WTC11 (cell line): ENCODE measurements around the gene RAPSN. TPM values are rescaled to one million over a fixed set of nuclear protein-coding genes. Genes with fewer than 3 reads are reported as not detected.

Experiments used
- ATAC-seq: fragments of 200-7000 bp; cut with Tn5 transposase; 2 replicates; pipeline ENCODE4 v1.10.0; 2021; ENCODE audit warnings: mild to moderate bottlenecking, moderate library complexity
- CTCF ChIA-PET: fragments of 300-600 bp; sonication (Branson Sonifier 250); formaldehyde crosslinking; loops from one replicate; lab custom pipeline; 2021; ENCODE audit warnings: antibody characterized with exemption; lab: Charles Lee
- POLR2A ChIA-PET: fragments of 350-600 bp; sonication (Branson Sonifier 250); formaldehyde crosslinking; loops from one replicate; lab custom pipeline; 2021; ENCODE audit warnings: antibody characterized with exemption; lab: Charles Lee
- DNase-seq: peaks from one replicate; pipeline ENCODE4 v3.0.0; 2021; ENCODE audit warnings: low spot score
- H3K27ac Mint-ChIP-seq: 2 replicates; pipeline ENCODE4 v1.8.0; 2021; ENCODE audit warnings: mixed read lengths
- H3K27me3 Mint-ChIP-seq: 2 replicates; pipeline ENCODE4 v1.8.0; 2021; ENCODE audit warnings: low read depth, mild to moderate bottlenecking, moderate library complexity, mixed read lengths
- H3K36me3 Mint-ChIP-seq: 2 replicates; pipeline ENCODE4 v1.8.0; 2021; ENCODE audit warnings: mixed read lengths
- H3K4me1 Mint-ChIP-seq: 2 replicates; pipeline ENCODE4 v1.8.0; 2022; ENCODE audit warnings: mixed read lengths
- H3K4me3 Mint-ChIP-seq: 2 replicates; pipeline ENCODE4 v1.8.0; 2021; ENCODE audit warnings: mild to moderate bottlenecking, moderate library complexity, mixed read lengths
- H3K9me3 Mint-ChIP-seq: 2 replicates; pipeline ENCODE4 v1.8.0; 2021; ENCODE audit warnings: mixed read lengths
- CREM ChIP-seq: sonication (generic); formaldehyde crosslinking; IDR thresholded peaks from 2 replicates; pipeline ENCODE4 v1.8.1; 2022; ENCODE audit warnings: mild to moderate bottlenecking, missing genetic modification reagents, moderate library complexity
- ELF4 ChIP-seq: sonication (generic); formaldehyde crosslinking; IDR thresholded peaks from 2 replicates; pipeline ENCODE4 v1.8.1; 2022; ENCODE audit warnings: low read depth, mild to moderate bottlenecking, moderate library complexity, missing genetic modification reagents
- EMX1 ChIP-seq: fragments of 250-450 bp; sonication (Bioruptor Pico); IDR thresholded peaks from 2 replicates; pipeline ENCODE4 v1.8.0; 2021; ENCODE audit warnings: mild to moderate bottlenecking
- ESRRA ChIP-seq: sonication (generic); formaldehyde crosslinking; IDR thresholded peaks from 2 replicates; pipeline ENCODE4 v1.8.1; 2022; ENCODE audit warnings: mild to moderate bottlenecking, missing genetic modification reagents, borderline replicate concordance
- HMGA2 ChIP-seq: fragments of 250-450 bp; sonication (Bioruptor Pico); IDR thresholded peaks from 2 replicates; pipeline ENCODE4 v1.4.0; 2021; ENCODE audit warnings: mild to moderate bottlenecking, moderate library complexity
- IRF2 ChIP-seq: sonication (generic); formaldehyde crosslinking; IDR thresholded peaks from 2 replicates; pipeline ENCODE4 v1.8.0; 2022; ENCODE audit warnings: low read depth, missing genetic modification reagents, borderline replicate concordance
- NR1H2 ChIP-seq: sonication (generic); formaldehyde crosslinking; IDR thresholded peaks from 2 replicates; pipeline ENCODE4 v1.9.0; 2021; ENCODE audit warnings: mild to moderate bottlenecking, moderate library complexity, missing genetic modification reagents
- NR2C2 ChIP-seq: sonication (generic); formaldehyde crosslinking; IDR thresholded peaks from 2 replicates; pipeline ENCODE4 v1.8.0; 2022; ENCODE audit warnings: mild to moderate bottlenecking, missing genetic modification reagents
- RELA ChIP-seq: sonication (generic); formaldehyde crosslinking; IDR thresholded peaks from 2 replicates; pipeline ENCODE4 v1.8.1; 2022; ENCODE audit warnings: missing genetic modification reagents, mild to moderate bottlenecking, borderline replicate concordance
- SMAD4 ChIP-seq: sonication (generic); formaldehyde crosslinking; IDR thresholded peaks from 2 replicates; pipeline ENCODE4 v1.8.0; 2022; ENCODE audit warnings: mild to moderate bottlenecking, missing genetic modification reagents
- TP53 ChIP-seq: sonication (generic); formaldehyde crosslinking; IDR thresholded peaks from 2 replicates; pipeline ENCODE4 v1.8.1; 2023; ENCODE audit warnings: mild to moderate bottlenecking, missing genetic modification reagents
- ZNF219 ChIP-seq: sonication (generic); formaldehyde crosslinking; IDR thresholded peaks from 2 replicates; pipeline ENCODE4 v1.8.0; 2023; ENCODE audit warnings: missing genetic modification reagents, mild to moderate bottlenecking, borderline replicate concordance
- ZNF232 ChIP-seq: sonication (generic); formaldehyde crosslinking; IDR thresholded peaks from 2 replicates; pipeline ENCODE4 v1.8.0; 2022; ENCODE audit warnings: mild to moderate bottlenecking, missing genetic modification reagents
- ZNF263 ChIP-seq: sonication (generic); formaldehyde crosslinking; IDR thresholded peaks from 2 replicates; pipeline ENCODE4 v1.8.1; 2022; ENCODE audit warnings: low read depth, mild to moderate bottlenecking, moderate library complexity, missing genetic modification reagents
- ZNF317 ChIP-seq: sonication (generic); formaldehyde crosslinking; IDR thresholded peaks from 2 replicates; pipeline ENCODE4 v1.8.1; 2023; ENCODE audit warnings: low read depth, mild to moderate bottlenecking, moderate library complexity, missing genetic modification reagents, borderline replicate concordance
- total RNA-seq: library from RNA; stranded (reverse); gene quantifications from 3 replicates; pipeline ENCODE4 v1.2.3, GENCODE V29; 2021
- TF ChIP-seq, protein P1 (sequence below): fragments of 250-450 bp; sonication (Bioruptor Pico); IDR thresholded peaks from 2 replicates; pipeline ENCODE4 v1.9.0; 2021; ENCODE audit warnings: mild to moderate bottlenecking, borderline replicate concordance
- TF ChIP-seq, protein P2 (sequence below): sonication (generic); formaldehyde crosslinking; IDR thresholded peaks from 2 replicates; pipeline ENCODE4 v1.8.1; 2023; ENCODE audit warnings: mild to moderate bottlenecking, missing genetic modification reagents, borderline replicate concordance
- TF ChIP-seq, protein P3 (sequence below): sonication (generic); formaldehyde crosslinking; IDR thresholded peaks from 2 replicates; pipeline ENCODE4 v1.8.1; 2023; ENCODE audit warnings: mild to moderate bottlenecking, missing genetic modification reagents, moderate library complexity
- TF ChIP-seq, protein P4 (sequence below): sonication (generic); formaldehyde crosslinking; IDR thresholded peaks from 2 replicates; pipeline ENCODE4 v1.8.1; 2023; ENCODE audit warnings: mild to moderate bottlenecking, moderate library complexity, missing genetic modification reagents
- TF ChIP-seq, protein P5 (sequence below): sonication (generic); formaldehyde crosslinking; IDR thresholded peaks from 2 replicates; pipeline ENCODE4 v1.8.1; 2022; ENCODE audit warnings: low read depth, mild to moderate bottlenecking, moderate library complexity, missing genetic modification reagents, borderline replicate concordance
- TF ChIP-seq, protein P6 (sequence below): sonication (generic); formaldehyde crosslinking; IDR thresholded peaks from 2 replicates; pipeline ENCODE4 v1.8.0; 2022; ENCODE audit warnings: mild to moderate bottlenecking, missing genetic modification reagents
- TF ChIP-seq, protein P7 (sequence below): sonication (generic); formaldehyde crosslinking; conservative IDR thresholded peaks from 2 replicates; pipeline ENCODE4 v1.8.1; 2022; ENCODE audit warnings: mild to moderate bottlenecking, missing genetic modification reagents

Gene RAPSN
- total RNA-seq, 1 experiment from 2014 or later, result 0.66 TPM

DNA sequence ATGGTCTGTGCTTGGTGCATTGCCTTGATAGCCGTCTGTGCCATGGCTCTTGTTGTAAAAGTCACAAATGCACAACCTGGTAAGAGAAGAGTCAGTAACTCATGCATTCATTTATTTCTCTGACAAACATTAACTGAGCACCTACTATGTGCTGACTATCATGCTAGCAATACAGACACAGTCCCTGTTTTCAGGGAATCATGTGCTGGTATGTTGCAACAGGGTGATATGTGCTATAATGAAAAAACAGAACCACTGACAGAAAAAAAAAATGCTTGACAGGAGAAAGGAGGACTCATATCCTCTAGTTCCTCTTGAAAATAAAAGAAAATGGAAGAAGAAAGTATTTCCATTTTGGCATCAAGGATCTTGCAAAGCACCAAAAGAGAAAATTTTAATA is 34.5 kb upstream of the RAPSN start (continued):
- TF ChIP-seq, protein P1, sequence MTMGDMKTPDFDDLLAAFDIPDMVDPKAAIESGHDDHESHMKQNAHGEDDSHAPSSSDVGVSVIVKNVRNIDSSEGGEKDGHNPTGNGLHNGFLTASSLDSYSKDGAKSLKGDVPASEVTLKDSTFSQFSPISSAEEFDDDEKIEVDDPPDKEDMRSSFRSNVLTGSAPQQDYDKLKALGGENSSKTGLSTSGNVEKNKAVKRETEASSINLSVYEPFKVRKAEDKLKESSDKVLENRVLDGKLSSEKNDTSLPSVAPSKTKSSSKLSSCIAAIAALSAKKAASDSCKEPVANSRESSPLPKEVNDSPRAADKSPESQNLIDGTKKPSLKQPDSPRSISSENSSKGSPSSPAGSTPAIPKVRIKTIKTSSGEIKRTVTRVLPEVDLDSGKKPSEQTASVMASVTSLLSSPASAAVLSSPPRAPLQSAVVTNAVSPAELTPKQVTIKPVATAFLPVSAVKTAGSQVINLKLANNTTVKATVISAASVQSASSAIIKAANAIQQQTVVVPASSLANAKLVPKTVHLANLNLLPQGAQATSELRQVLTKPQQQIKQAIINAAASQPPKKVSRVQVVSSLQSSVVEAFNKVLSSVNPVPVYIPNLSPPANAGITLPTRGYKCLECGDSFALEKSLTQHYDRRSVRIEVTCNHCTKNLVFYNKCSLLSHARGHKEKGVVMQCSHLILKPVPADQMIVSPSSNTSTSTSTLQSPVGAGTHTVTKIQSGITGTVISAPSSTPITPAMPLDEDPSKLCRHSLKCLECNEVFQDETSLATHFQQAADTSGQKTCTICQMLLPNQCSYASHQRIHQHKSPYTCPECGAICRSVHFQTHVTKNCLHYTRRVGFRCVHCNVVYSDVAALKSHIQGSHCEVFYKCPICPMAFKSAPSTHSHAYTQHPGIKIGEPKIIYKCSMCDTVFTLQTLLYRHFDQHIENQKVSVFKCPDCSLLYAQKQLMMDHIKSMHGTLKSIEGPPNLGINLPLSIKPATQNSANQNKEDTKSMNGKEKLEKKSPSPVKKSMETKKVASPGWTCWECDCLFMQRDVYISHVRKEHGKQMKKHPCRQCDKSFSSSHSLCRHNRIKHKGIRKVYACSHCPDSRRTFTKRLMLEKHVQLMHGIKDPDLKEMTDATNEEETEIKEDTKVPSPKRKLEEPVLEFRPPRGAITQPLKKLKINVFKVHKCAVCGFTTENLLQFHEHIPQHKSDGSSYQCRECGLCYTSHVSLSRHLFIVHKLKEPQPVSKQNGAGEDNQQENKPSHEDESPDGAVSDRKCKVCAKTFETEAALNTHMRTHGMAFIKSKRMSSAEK (CRISPR knock-in tag), result no peak
- TF ChIP-seq NR1H2 (CRISPR knock-in tag) (no peak), CREM (no peak), ZNF219 (CRISPR knock-in tag) (no peak), RELA (CRISPR knock-in tag) (no peak), SMAD4 (CRISPR knock-in tag) (no peak), ZNF263 (CRISPR knock-in tag) (no peak), HMGA2 (CRISPR knock-in tag) (no peak), NR2C2 (no peak)
- TF ChIP-seq, protein P2, sequence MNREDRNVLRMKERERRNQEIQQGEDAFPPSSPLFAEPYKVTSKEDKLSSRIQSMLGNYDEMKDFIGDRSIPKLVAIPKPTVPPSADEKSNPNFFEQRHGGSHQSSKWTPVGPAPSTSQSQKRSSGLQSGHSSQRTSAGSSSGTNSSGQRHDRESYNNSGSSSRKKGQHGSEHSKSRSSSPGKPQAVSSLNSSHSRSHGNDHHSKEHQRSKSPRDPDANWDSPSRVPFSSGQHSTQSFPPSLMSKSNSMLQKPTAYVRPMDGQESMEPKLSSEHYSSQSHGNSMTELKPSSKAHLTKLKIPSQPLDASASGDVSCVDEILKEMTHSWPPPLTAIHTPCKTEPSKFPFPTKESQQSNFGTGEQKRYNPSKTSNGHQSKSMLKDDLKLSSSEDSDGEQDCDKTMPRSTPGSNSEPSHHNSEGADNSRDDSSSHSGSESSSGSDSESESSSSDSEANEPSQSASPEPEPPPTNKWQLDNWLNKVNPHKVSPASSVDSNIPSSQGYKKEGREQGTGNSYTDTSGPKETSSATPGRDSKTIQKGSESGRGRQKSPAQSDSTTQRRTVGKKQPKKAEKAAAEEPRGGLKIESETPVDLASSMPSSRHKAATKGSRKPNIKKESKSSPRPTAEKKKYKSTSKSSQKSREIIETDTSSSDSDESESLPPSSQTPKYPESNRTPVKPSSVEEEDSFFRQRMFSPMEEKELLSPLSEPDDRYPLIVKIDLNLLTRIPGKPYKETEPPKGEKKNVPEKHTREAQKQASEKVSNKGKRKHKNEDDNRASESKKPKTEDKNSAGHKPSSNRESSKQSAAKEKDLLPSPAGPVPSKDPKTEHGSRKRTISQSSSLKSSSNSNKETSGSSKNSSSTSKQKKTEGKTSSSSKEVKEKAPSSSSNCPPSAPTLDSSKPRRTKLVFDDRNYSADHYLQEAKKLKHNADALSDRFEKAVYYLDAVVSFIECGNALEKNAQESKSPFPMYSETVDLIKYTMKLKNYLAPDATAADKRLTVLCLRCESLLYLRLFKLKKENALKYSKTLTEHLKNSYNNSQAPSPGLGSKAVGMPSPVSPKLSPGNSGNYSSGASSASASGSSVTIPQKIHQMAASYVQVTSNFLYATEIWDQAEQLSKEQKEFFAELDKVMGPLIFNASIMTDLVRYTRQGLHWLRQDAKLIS (CRISPR knock-in tag), result no peak
- TF ChIP-seq, protein P3, sequence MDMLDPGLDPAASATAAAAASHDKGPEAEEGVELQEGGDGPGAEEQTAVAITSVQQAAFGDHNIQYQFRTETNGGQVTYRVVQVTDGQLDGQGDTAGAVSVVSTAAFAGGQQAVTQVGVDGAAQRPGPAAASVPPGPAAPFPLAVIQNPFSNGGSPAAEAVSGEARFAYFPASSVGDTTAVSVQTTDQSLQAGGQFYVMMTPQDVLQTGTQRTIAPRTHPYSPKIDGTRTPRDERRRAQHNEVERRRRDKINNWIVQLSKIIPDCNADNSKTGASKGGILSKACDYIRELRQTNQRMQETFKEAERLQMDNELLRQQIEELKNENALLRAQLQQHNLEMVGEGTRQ (CRISPR knock-in tag), result no peak
- TF ChIP-seq, protein P4, sequence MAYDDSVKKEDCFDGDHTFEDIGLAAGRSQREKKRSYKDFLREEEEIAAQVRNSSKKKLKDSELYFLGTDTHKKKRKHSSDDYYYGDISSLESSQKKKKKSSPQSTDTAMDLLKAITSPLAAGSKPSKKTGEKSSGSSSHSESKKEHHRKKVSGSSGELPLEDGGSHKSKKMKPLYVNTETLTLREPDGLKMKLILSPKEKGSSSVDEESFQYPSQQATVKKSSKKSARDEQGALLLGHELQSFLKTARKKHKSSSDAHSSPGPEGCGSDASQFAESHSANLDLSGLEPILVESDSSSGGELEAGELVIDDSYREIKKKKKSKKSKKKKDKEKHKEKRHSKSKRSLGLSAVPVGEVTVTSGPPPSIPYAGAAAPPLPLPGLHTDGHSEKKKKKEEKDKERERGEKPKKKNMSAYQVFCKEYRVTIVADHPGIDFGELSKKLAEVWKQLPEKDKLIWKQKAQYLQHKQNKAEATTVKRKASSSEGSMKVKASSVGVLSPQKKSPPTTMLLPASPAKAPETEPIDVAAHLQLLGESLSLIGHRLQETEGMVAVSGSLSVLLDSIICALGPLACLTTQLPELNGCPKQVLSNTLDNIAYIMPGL (CRISPR knock-in tag), result no peak
- TF ChIP-seq, protein P5, sequence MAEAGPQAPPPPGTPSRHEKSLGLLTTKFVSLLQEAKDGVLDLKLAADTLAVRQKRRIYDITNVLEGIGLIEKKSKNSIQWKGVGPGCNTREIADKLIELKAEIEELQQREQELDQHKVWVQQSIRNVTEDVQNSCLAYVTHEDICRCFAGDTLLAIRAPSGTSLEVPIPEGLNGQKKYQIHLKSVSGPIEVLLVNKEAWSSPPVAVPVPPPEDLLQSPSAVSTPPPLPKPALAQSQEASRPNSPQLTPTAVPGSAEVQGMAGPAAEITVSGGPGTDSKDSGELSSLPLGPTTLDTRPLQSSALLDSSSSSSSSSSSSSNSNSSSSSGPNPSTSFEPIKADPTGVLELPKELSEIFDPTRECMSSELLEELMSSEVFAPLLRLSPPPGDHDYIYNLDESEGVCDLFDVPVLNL (CRISPR knock-in tag), result no peak
- TF ChIP-seq, all 79 proteins: peak for 0

DNA sequence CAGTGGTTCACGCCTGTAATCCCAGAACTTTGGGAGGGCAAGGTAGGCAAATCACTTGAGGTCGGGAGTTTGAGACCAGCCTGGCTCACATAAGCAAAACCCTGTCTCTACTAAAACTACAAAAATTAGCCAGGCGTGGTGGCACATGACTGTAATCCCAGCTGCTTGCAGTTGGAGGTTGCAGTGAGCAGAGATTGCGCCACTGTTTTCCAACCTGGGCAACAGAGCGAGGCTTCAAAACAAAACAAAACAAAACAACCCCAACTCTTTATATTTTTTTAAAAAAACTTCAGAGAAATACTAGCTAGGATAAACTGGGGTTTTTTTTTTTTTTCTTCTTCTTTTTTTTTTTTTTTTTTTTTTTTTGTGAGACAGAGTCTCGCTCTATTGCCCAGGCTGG is 31.8 kb upstream of the RAPSN start:
- no peaks in the 10 kb centered on the region for H3K27me3 Mint-ChIP-seq
- ChIA-PET POLR2A (no interaction called here), CTCF (interaction anchor here (0.6 kb wide), 1 partner anchor 239 kb away, joined by 3 read pairs; no protein-coding TSS in a partner anchor)
- no peak overlapping the region for H3K4me3 Mint-ChIP-seq
- H3K27ac Mint-ChIP-seq, result no peak overlapping the region
- peaks cover 88% of the 10 kb centered on the region for H3K36me3 Mint-ChIP-seq
- H3K9me3 Mint-ChIP-seq, result no peaks in the 10 kb centered on the region
- ATAC-seq, result no peak
- H3K4me1 Mint-ChIP-seq, result no peaks in the 10 kb centered on the region
- no peak for DNase-seq
- TF ChIP-seq ZNF263 (CRISPR knock-in tag) (no peak), ZNF317 (no peak), IRF2 (CRISPR knock-in tag) (no peak), ESRRA (no peak), ZNF232 (CRISPR knock-in tag) (no peak), TP53 (CRISPR knock-in tag) (no peak), ELF4 (CRISPR knock-in tag) (no peak), EMX1 (CRISPR knock-in tag) (no peak)
- TF ChIP-seq, protein P6, sequence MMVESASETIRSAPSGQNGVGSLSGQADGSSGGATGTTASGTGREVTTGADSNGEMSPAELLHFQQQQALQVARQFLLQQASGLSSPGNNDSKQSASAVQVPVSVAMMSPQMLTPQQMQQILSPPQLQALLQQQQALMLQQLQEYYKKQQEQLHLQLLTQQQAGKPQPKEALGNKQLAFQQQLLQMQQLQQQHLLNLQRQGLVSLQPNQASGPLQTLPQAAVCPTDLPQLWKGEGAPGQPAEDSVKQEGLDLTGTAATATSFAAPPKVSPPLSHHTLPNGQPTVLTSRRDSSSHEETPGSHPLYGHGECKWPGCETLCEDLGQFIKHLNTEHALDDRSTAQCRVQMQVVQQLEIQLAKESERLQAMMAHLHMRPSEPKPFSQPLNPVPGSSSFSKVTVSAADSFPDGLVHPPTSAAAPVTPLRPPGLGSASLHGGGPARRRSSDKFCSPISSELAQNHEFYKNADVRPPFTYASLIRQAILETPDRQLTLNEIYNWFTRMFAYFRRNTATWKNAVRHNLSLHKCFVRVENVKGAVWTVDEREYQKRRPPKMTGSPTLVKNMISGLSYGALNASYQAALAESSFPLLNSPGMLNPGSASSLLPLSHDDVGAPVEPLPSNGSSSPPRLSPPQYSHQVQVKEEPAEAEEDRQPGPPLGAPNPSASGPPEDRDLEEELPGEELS (CRISPR knock-in tag), result no peak
- TF ChIP-seq, protein P7, sequence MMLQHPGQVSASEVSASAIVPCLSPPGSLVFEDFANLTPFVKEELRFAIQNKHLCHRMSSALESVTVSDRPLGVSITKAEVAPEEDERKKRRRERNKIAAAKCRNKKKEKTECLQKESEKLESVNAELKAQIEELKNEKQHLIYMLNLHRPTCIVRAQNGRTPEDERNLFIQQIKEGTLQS (CRISPR knock-in tag), result no peak
